Measurements from ENCODE around the gene NFKB2.
A peak's percentile ranks its signal among the peaks of the same experiment; 100 is the strongest.

NFKB2 gene

DNA sequence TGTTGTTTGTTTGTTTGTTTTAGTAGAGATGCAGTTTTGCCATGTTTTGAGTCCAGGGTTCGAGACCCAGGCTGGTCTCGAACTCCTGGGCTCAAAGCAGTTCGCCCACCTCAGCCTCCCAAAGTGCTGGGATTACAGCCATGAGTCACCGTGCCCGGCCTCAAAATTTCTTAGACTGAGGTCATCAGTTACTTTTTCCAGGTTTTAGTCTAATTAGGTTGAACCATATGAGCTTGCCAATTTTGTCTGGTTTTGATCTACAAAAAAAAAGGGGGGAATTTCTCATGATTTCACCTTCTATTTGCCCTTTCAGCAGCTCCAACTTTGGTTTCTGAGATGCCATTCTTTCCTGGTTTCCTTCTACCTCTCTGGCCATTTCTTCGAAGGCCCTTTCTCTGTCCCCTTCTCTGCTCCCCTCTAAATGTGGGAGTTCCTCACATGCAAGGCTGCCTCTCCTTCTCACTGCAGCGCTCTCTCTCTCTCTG is 31.3 kb downstream of the NFKB2 start:
- no peaks in the 10 kb centered on the region for H3K27me3 ChIP-seq (ENCODE audit: insufficient read depth, poor library complexity, severe bottlenecking)
- DNase-seq (ENCODE audit: low read depth in 1 of 2, low spot score in 1 of 2): no peak
- H3K27ac ChIP-seq (replicated peaks): no peak overlapping the region
- H3K4me3 ChIP-seq (replicated peaks; ENCODE audit: insufficient read depth, low read length): no peak overlapping the region
- TF ChIP-seq POLR2AphosphoS5 (IDR thresholded peaks at IDR 0.05; ENCODE audit: low read depth) (no peak), SPI1 (IDR thresholded peaks at IDR 0.05; ENCODE audit: borderline replicate concordance, low read depth) (no peak), GABPA (IDR thresholded peaks at IDR 0.05; ENCODE audit: low read depth) (no peak)
- TF ChIP-seq, protein P1, sequence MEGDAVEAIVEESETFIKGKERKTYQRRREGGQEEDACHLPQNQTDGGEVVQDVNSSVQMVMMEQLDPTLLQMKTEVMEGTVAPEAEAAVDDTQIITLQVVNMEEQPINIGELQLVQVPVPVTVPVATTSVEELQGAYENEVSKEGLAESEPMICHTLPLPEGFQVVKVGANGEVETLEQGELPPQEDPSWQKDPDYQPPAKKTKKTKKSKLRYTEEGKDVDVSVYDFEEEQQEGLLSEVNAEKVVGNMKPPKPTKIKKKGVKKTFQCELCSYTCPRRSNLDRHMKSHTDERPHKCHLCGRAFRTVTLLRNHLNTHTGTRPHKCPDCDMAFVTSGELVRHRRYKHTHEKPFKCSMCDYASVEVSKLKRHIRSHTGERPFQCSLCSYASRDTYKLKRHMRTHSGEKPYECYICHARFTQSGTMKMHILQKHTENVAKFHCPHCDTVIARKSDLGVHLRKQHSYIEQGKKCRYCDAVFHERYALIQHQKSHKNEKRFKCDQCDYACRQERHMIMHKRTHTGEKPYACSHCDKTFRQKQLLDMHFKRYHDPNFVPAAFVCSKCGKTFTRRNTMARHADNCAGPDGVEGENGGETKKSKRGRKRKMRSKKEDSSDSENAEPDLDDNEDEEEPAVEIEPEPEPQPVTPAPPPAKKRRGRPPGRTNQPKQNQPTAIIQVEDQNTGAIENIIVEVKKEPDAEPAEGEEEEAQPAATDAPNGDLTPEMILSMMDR (IDR thresholded peaks at IDR 0.05; ENCODE audit: insufficient read depth, low read length): no peak
- TF ChIP-seq, protein P2, sequence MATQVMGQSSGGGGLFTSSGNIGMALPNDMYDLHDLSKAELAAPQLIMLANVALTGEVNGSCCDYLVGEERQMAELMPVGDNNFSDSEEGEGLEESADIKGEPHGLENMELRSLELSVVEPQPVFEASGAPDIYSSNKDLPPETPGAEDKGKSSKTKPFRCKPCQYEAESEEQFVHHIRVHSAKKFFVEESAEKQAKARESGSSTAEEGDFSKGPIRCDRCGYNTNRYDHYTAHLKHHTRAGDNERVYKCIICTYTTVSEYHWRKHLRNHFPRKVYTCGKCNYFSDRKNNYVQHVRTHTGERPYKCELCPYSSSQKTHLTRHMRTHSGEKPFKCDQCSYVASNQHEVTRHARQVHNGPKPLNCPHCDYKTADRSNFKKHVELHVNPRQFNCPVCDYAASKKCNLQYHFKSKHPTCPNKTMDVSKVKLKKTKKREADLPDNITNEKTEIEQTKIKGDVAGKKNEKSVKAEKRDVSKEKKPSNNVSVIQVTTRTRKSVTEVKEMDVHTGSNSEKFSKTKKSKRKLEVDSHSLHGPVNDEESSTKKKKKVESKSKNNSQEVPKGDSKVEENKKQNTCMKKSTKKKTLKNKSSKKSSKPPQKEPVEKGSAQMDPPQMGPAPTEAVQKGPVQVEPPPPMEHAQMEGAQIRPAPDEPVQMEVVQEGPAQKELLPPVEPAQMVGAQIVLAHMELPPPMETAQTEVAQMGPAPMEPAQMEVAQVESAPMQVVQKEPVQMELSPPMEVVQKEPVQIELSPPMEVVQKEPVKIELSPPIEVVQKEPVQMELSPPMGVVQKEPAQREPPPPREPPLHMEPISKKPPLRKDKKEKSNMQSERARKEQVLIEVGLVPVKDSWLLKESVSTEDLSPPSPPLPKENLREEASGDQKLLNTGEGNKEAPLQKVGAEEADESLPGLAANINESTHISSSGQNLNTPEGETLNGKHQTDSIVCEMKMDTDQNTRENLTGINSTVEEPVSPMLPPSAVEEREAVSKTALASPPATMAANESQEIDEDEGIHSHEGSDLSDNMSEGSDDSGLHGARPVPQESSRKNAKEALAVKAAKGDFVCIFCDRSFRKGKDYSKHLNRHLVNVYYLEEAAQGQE (IDR thresholded peaks at IDR 0.05; ENCODE audit: insufficient replicate concordance, low read depth): no peak

DNA sequence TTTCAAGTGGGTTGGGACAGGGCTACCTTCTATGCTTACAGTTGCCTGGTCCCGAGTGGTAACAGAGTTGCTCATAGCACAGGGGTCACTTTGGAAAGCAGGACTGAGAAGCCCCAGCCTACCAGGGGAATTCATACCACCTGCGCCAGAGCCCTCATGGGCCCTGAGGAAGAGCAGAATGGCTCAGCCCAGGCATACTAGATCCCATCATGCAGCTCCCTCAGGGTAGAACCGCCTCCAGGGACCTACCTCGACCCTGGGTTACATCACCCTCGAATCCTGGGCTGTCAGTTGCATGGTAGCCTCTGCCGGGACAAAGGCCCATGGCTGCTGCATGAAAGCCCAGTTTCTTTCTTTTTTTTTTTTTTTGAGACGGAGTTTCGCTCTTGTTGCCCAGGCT is 34.0 kb downstream of the NFKB2 start:
- DNase-seq (ENCODE audit: low read depth in 1 of 2, low spot score in 1 of 2): no peak
- TF ChIP-seq SPI1 (IDR thresholded peaks at IDR 0.05; ENCODE audit: borderline replicate concordance, low read depth): no peak
- TF ChIP-seq, protein P2 (IDR thresholded peaks at IDR 0.05; ENCODE audit: insufficient replicate concordance, low read depth): no peak
- TF ChIP-seq GABPA (IDR thresholded peaks at IDR 0.05; ENCODE audit: low read depth): no peak
- no peak for TF ChIP-seq POLR2AphosphoS5 (IDR thresholded peaks at IDR 0.05; ENCODE audit: low read depth)
- TF ChIP-seq, protein P1 (IDR thresholded peaks at IDR 0.05; ENCODE audit: insufficient read depth, low read length): no peak
- H3K4me3 ChIP-seq (replicated peaks; ENCODE audit: insufficient read depth, low read length): no peak overlapping the region

DNA sequence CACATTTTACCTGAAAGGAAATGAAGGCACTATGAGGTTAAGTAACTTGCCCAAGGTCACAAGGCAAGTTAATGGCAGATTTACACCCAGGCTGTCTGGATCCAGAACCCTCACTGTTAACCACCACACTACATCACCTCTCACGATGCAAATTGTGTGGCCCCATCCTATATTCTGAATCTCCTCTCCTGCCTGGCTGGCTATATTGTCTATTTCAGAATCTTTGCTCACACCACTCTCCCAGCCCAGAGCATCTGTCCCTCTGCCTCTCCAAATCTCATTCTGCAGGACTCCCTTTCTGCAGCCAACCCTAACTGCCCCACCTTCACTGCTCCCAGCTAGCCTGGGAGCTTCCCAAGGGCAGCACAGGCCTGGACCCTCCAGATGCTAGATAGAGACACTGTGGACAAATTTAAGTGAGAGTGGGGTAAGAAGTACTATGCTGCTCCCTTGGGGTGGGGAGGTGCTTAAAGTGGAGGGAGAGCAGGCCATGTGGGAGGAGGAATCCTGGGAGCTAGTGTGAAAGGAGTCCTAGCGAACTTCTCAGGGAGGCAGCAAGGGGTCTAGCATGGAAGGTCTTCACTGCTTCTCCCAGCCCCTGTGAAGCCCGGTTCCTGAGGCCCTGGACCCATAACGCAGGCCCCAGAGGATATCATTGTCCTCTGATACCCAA is 36.1 kb downstream of the NFKB2 start:
- peak overlapping the region; percentile 86 for H3K27ac ChIP-seq (replicated peaks)
- DNase-seq (ENCODE audit: low read depth in 1 of 2, low spot score in 1 of 2): no peak

More for the DNA sequence above, 34.0 kb downstream of the NFKB2 start:
- H3K27ac ChIP-seq (replicated peaks): no peak overlapping the region
- H3K27me3 ChIP-seq (ENCODE audit: insufficient read depth, poor library complexity, severe bottlenecking): no peaks in the 10 kb centered on the region

More for the DNA sequence above, 36.1 kb downstream of the NFKB2 start:
- peak overlapping the region; percentile 86 for H3K4me3 ChIP-seq (replicated peaks; ENCODE audit: insufficient read depth, low read length)
- TF ChIP-seq, protein P1 (IDR thresholded peaks at IDR 0.05; ENCODE audit: insufficient read depth, low read length): no peak
- TF ChIP-seq SPI1 (IDR thresholded peaks at IDR 0.05; ENCODE audit: borderline replicate concordance, low read depth): no peak
- no peak for TF ChIP-seq POLR2AphosphoS5 (IDR thresholded peaks at IDR 0.05; ENCODE audit: low read depth)
- TF ChIP-seq GABPA (IDR thresholded peaks at IDR 0.05; ENCODE audit: low read depth): no peak
- TF ChIP-seq, protein P2 (IDR thresholded peaks at IDR 0.05; ENCODE audit: insufficient replicate concordance, low read depth): no peak
- no peaks in the 10 kb centered on the region for H3K27me3 ChIP-seq (ENCODE audit: insufficient read depth, poor library complexity, severe bottlenecking)

Measured in HL-60 (cell line).